Measurements from ENCODE around the gene IRF1. TPM values are rescaled to one million over a fixed set of nuclear protein-coding genes. Genes with fewer than 3 reads are reported as not detected.

Gene IRF1
- total RNA-seq, 1 donor from 2014 or later, result 155 TPM

DNA sequence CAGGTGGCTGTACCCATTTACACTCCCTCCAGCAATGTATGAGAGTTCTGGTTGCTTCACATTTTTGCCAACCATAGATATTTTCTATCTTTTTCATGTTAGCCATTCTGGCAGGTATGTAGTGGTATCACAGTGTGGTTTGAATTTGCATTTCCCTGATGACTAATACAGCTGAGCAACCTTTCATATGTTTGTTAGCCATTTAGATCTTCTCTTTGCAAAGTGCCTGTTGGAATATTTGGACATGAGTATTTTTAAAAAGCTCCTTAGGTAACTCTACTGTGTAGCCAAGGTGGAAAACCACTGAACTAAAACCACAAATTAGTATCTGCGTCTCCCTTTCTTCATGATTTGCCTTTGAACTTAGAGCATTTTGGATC, 31.9 kb downstream of the IRF1 start:
- intact Hi-C loops (cut with micrococcal nuclease), result loop anchor here (1.0 to 5.0 kb wide), 4 partner anchors 8 to 34 kb away; partner anchors contain the start of gene IRF1
- Mint-ChIP-seq H3K36me3 (ENCODE audit: low read depth) (peaks cover 48% of the 10 kb centered on the region), H3K9me3 (no peaks in the 10 kb centered on the region), H3K27me3 (ENCODE audit: low read depth) (no peaks in the 10 kb centered on the region), H3K4me1 (ENCODE audit: low read depth) (peaks cover 80% of the 10 kb centered on the region), H3K27ac (peak overlapping the region; percentile 97), H3K4me3 (ENCODE audit: low read depth) (no peak overlapping the region)
- DNase-seq (ENCODE audit: low spot score), result no peak

DNA sequence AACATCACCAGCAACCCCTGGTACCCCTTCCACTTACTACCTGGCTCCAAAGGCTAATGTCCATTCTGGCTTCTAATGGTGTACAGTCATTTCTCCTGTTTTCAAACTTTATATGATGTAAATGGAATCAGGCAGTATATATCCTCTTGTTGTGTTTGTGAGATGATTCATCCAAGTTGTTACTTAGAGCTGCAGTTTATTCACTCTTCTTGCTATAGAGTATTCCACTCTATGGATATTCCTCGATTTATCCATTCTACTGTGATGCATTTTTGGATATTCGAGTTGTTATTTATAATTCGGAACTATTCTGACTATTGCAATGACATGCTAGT, 32.4 kb downstream of the IRF1 start:
- Mint-ChIP-seq H3K27ac (peak overlapping the region; percentile 97), H3K36me3 (ENCODE audit: low read depth) (peaks cover 53% of the 10 kb centered on the region), H3K9me3 (no peaks in the 10 kb centered on the region), H3K27me3 (ENCODE audit: low read depth) (no peaks in the 10 kb centered on the region), H3K4me1 (ENCODE audit: low read depth) (peaks cover 78% of the 10 kb centered on the region), H3K4me3 (ENCODE audit: low read depth) (no peak overlapping the region)
- intact Hi-C loops (cut with micrococcal nuclease), result loop anchor here (1.0 to 5.0 kb wide), 4 partner anchors 8 to 34 kb away; partner anchors contain the start of gene IRF1
- no peak for DNase-seq (ENCODE audit: low spot score)

- no peaks in the 10 kb centered on the region for H3K27me3 Mint-ChIP-seq (ENCODE audit: low read depth)
- no peak for DNase-seq (ENCODE audit: low spot score)
- no peaks in the 10 kb centered on the region for H3K9me3 Mint-ChIP-seq
- H3K36me3 Mint-ChIP-seq (ENCODE audit: low read depth), result peaks cover 55% of the 10 kb centered on the region
- H3K27ac Mint-ChIP-seq, result peak overlapping the region; percentile 97
- H3K4me3 Mint-ChIP-seq (ENCODE audit: low read depth), result peak overlapping the region; percentile 42
- H3K4me1 Mint-ChIP-seq (ENCODE audit: low read depth), result peaks cover 81% of the 10 kb centered on the region
- intact Hi-C loops (cut with micrococcal nuclease), result loop anchor here (1.0 to 5.0 kb wide), 4 partner anchors 9 to 35 kb away; partner anchors contain the start of gene IRF1
Measured at GRCh38 chr5:132457371-132458225, 33.0 kb downstream of the IRF1 start.

DNA sequence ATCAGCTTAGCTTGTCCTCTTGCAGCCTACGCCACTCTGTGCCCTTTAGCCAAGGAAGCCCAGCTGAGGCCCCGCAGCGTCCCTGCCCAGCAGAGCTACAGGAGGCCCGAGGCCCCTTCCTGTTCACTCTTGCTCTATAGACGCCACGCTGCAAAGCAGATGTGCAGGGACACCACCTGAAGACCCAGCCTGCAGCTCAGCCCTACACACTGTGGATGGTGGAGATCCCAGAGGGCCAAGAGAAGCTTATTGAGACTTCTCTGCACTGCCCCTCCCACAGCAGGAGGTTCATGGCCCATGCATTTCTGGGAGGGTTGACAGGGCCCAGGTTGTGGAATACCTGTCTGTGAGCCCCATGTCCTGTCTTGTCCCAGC, 33.6 kb downstream of the IRF1 start:
- peaks cover 84% of the 10 kb centered on the region for H3K4me1 Mint-ChIP-seq (ENCODE audit: low read depth)
- no peaks in the 10 kb centered on the region for H3K27me3 Mint-ChIP-seq (ENCODE audit: low read depth)
- peak overlapping the region; percentile 45 for H3K4me3 Mint-ChIP-seq (ENCODE audit: low read depth)
- H3K36me3 Mint-ChIP-seq (ENCODE audit: low read depth), result peaks cover 58% of the 10 kb centered on the region
- peak overlapping the region; percentile 97 for H3K27ac Mint-ChIP-seq
- intact Hi-C loops (cut with micrococcal nuclease), result loop anchor here (1.0 to 5.0 kb wide), 2 partner anchors 20 to 35 kb away; partner anchors contain the start of gene IRF1
- H3K9me3 Mint-ChIP-seq, result no peaks in the 10 kb centered on the region
- DNase-seq (ENCODE audit: low spot score), result no peak

DNA sequence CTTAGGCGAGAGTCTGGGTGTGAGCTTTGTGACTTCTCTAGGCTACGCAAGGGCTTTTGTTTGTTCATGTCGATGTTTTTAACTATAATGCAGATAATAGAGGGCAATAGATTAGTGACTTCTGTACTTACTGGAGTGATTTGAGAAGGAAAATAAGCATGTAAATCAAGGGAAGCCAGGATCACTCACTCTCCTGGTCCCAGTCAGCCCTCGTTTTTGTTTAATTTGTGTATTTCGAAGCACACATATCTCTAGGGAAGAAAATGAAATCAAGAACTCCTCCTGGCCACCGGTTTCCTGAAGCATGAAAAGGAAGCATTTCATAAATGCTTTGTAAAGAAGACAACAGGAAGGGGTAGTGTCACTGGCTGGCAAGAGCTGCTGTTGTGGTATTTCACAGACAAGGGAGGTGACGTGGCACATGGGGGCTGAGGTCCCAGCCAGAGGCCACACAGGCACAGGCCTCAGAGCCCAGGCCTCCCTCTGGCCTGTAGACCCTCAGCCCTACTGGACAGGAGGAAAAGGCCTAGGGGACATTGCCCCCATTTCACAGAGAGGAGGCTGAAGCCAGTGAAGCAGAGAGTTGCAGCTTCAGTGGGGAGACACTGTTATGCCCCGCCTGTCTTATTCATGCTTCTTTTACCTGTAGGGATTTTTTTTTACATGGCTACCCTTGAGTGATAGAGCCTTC, 34.1 kb downstream of the IRF1 start:
- Mint-ChIP-seq H3K36me3 (ENCODE audit: low read depth) (peaks cover 53% of the 10 kb centered on the region), H3K27me3 (ENCODE audit: low read depth) (no peaks in the 10 kb centered on the region), H3K9me3 (no peaks in the 10 kb centered on the region), H3K4me1 (ENCODE audit: low read depth) (peaks cover 82% of the 10 kb centered on the region), H3K4me3 (ENCODE audit: low read depth) (peak overlapping the region; percentile 45), H3K27ac (peak overlapping the region; percentile 97)
- peak; percentile 54 for DNase-seq (ENCODE audit: low spot score)
- intact Hi-C loops (cut with micrococcal nuclease), result loop anchor here (1.0 to 5.0 kb wide), 2 partner anchors 19 to 36 kb away; partner anchors contain the start of gene IRF1

- no peaks in the 10 kb centered on the region for H3K27me3 Mint-ChIP-seq (ENCODE audit: low read depth)
Measured at GRCh38 chr5:132455614-132456115, 34.9 kb downstream of the IRF1 start.

DNA sequence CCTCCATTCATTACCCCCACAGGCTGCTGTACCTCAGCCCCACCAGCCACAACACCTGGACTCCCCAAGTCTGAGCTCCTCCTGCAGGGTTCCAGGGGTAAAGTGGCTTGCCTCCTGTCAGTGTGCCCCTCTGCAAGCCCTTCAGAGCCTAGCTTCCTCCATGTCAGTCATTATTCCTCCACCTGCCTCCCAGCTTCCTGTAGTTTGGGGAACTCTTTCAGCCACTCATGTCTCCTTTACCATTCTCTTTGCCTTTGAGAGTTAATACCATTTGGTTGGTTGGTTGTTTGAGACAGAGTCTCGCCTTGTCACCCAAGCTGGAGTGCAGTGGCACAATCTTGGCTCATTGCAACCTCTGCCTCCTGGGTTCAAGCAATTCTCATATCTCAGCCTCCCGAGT, 36.2 kb downstream of the IRF1 start:
- Mint-ChIP-seq H3K9me3 (no peaks in the 10 kb centered on the region), H3K4me1 (ENCODE audit: low read depth) (peaks cover 63% of the 10 kb centered on the region), H3K27ac (no peak overlapping the region), H3K36me3 (ENCODE audit: low read depth) (peaks cover 46% of the 10 kb centered on the region), H3K27me3 (ENCODE audit: low read depth) (no peaks in the 10 kb centered on the region), H3K4me3 (ENCODE audit: low read depth) (no peak overlapping the region)
- no peak for DNase-seq (ENCODE audit: low spot score)
- intact Hi-C loops (cut with micrococcal nuclease), result no loop called here

More at GRCh38 chr5:132455614-132456115, 34.9 kb downstream of the IRF1 start:
- no peak for DNase-seq (ENCODE audit: low spot score)
- H3K36me3 Mint-ChIP-seq (ENCODE audit: low read depth), result peaks cover 54% of the 10 kb centered on the region
- peak overlapping the region; percentile 97 for H3K27ac Mint-ChIP-seq
- peaks cover 76% of the 10 kb centered on the region for H3K4me1 Mint-ChIP-seq (ENCODE audit: low read depth)
- intact Hi-C loops (cut with micrococcal nuclease), result loop anchor here (1.0 to 5.0 kb wide), 2 partner anchors 18 to 37 kb away; partner anchors contain the start of gene IRF1
- no peaks in the 10 kb centered on the region for H3K9me3 Mint-ChIP-seq
- H3K4me3 Mint-ChIP-seq (ENCODE audit: low read depth), result peak overlapping the region; percentile 45

GRCh38 chr5:132451387-132451786, 39.2 kb downstream of the IRF1 start:
- H3K9me3 Mint-ChIP-seq, result no peaks in the 10 kb centered on the region
- intact Hi-C loops (cut with micrococcal nuclease), result no loop called here
- H3K4me3 Mint-ChIP-seq (ENCODE audit: low read depth), result no peak overlapping the region
- H3K36me3 Mint-ChIP-seq (ENCODE audit: low read depth), result peaks cover 63% of the 10 kb centered on the region
- DNase-seq (ENCODE audit: low spot score), result no peak
- no peak overlapping the region for H3K27ac Mint-ChIP-seq
- peaks cover 51% of the 10 kb centered on the region for H3K4me1 Mint-ChIP-seq (ENCODE audit: low read depth)
- no peaks in the 10 kb centered on the region for H3K27me3 Mint-ChIP-seq (ENCODE audit: low read depth)

GRCh38 chr5:132449060-132449459, 41.5 kb downstream of the IRF1 start:
- H3K4me3 Mint-ChIP-seq (ENCODE audit: low read depth), result no peak overlapping the region
- H3K9me3 Mint-ChIP-seq, result no peaks in the 10 kb centered on the region
- DNase-seq (ENCODE audit: low spot score), result no peak
- no peaks in the 10 kb centered on the region for H3K27me3 Mint-ChIP-seq (ENCODE audit: low read depth)
- intact Hi-C loops (cut with micrococcal nuclease), result no loop called here
- peaks cover 64% of the 10 kb centered on the region for H3K36me3 Mint-ChIP-seq (ENCODE audit: low read depth)
- H3K27ac Mint-ChIP-seq, result no peak overlapping the region
- peaks cover 40% of the 10 kb centered on the region for H3K4me1 Mint-ChIP-seq (ENCODE audit: low read depth)

DNA sequence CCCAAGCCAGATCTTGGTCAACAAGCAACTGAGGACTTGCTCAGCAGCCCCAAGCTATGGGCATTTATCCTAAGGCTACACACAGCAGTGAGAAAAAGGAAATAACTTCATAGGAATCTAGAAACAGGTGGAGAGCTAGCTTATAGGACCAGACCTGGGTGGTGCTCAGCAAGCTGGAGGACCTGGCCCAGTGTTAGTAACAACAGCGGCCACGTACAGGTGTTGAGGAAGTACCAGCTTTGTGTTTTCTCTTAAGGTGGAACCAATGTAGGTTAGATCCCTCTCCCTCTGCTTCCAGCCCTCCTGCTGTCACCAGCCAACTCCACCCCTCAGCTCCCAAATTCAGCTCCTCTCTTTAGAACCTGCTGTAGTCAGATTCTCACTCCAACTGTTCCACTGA, 43.4 kb downstream of the IRF1 start:
- H3K4me1 Mint-ChIP-seq (ENCODE audit: low read depth), result peaks cover 35% of the 10 kb centered on the region
- H3K9me3 Mint-ChIP-seq, result no peaks in the 10 kb centered on the region
- no peak overlapping the region for H3K4me3 Mint-ChIP-seq (ENCODE audit: low read depth)
- no peak overlapping the region for H3K27ac Mint-ChIP-seq
- no peaks in the 10 kb centered on the region for H3K27me3 Mint-ChIP-seq (ENCODE audit: low read depth)
- intact Hi-C loops (cut with micrococcal nuclease), result no loop called here
- H3K36me3 Mint-ChIP-seq (ENCODE audit: low read depth), result peaks cover 58% of the 10 kb centered on the region
- no peak for DNase-seq (ENCODE audit: low spot score)

DNA sequence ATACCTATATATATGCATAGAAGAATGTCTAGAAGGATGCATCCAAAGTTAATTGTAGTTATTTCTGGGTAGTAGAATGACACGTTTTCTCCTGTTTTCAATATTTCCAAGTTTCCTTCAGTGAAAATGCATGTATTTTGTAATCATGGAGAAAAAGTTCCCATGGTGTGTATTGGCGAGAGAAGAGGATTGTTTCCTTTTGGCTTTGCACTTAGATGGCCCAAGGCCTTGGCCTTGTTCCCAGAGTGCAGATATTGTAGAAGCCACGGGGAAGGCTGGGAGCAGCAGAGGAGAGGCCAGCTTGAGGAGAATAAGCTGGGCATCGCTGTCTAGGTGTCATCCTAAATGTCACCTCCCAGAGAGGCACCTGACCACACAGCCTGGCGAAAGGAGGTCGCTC, 44.0 kb downstream of the IRF1 start:
- intact Hi-C loops (cut with micrococcal nuclease), result no loop called here
- no peak overlapping the region for H3K27ac Mint-ChIP-seq

GRCh38 chr5:132445930-132446329, 44.6 kb downstream of the IRF1 start:
- intact Hi-C loops (cut with micrococcal nuclease), result no loop called here
- H3K36me3 Mint-ChIP-seq (ENCODE audit: low read depth), result peaks cover 55% of the 10 kb centered on the region
- no peak for DNase-seq (ENCODE audit: low spot score)
- no peak overlapping the region for H3K27ac Mint-ChIP-seq
- H3K4me3 Mint-ChIP-seq (ENCODE audit: low read depth), result no peak overlapping the region
- H3K4me1 Mint-ChIP-seq (ENCODE audit: low read depth), result peaks cover 44% of the 10 kb centered on the region
- no peaks in the 10 kb centered on the region for H3K9me3 Mint-ChIP-seq
- no peaks in the 10 kb centered on the region for H3K27me3 Mint-ChIP-seq (ENCODE audit: low read depth)

More for the DNA sequence above, 44.0 kb downstream of the IRF1 start:
- Mint-ChIP-seq H3K4me1 (ENCODE audit: low read depth) (peaks cover 41% of the 10 kb centered on the region), H3K9me3 (no peaks in the 10 kb centered on the region), H3K36me3 (ENCODE audit: low read depth) (peaks cover 60% of the 10 kb centered on the region), H3K4me3 (ENCODE audit: low read depth) (no peak overlapping the region), H3K27me3 (ENCODE audit: low read depth) (no peaks in the 10 kb centered on the region)
- no peak for DNase-seq (ENCODE audit: low spot score)

DNA sequence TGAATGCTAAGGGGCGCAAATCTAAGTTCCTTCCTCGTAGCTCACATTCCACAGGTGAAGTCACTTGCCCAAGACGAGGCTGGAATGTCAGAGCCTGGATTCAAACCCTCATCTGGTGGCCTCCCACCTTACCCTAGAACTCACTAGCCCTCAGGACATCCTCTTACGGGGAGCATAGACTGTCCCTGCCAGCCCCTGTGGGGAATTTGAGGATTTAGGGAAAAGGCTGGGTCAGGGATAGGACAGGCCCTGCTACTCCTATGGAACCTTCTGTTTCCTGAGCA, 45.0 kb downstream of the IRF1 start:
- intact Hi-C loops (cut with micrococcal nuclease), result no loop called here
- H3K27me3 Mint-ChIP-seq (ENCODE audit: low read depth), result no peaks in the 10 kb centered on the region
- H3K27ac Mint-ChIP-seq, result no peak overlapping the region
- H3K4me3 Mint-ChIP-seq (ENCODE audit: low read depth), result no peak overlapping the region
- H3K36me3 Mint-ChIP-seq (ENCODE audit: low read depth), result peaks cover 52% of the 10 kb centered on the region
- peaks cover 48% of the 10 kb centered on the region for H3K4me1 Mint-ChIP-seq (ENCODE audit: low read depth)
- H3K9me3 Mint-ChIP-seq, result no peaks in the 10 kb centered on the region
- no peak for DNase-seq (ENCODE audit: low spot score)

Measured in activated T-helper 2 cell treated with anti-CD3 and anti-CD28 coated beads, Interferon-gamma antibody, Interleukin-2, Interleukin-4, amounts not matched to agents 10 μg/mL and 5 μg/mL and 100 μg/mL, durations not matched to agents 14 hours and 24 hours and 36 hours (primary cell).